K562 (cell line): Measurements from ENCODE around the gene ARHGAP31.

Experiments used
- EGR1 ChIP-seq: fragments of 450-650 bp; conservative IDR thresholded peaks from 2 replicates; pipeline ENCODE4 v1.6.1; 2017; ENCODE audit warnings: mild to moderate bottlenecking
- EZH2 ChIP-seq: IDR thresholded peaks from 2 replicates; pipeline ENCODE4 v1.6.1; 2012; ENCODE audit warnings: low read depth, mild to moderate bottlenecking, inconsistent platforms, low read length, borderline replicate concordance
- MYBL2 ChIP-seq, 2 experiments: fragments of 450-650 bp in 1 of 2; sonication (generic) in 1 of 2; formaldehyde crosslinking in 1 of 2; IDR thresholded peaks; 2 replicates each; pipeline versions ENCODE4 v1.6.1 to v1.8.1; 2017 to 2022; ENCODE audit warnings: borderline replicate concordance in 1 of 2, inconsistent platforms in 1 of 2, low read depth in 1 of 2, mild to moderate bottlenecking in 1 of 2, missing genetic modification reagents in 1 of 2, moderate library complexity in 1 of 2
- NR1H2 ChIP-seq: sonication (generic); formaldehyde crosslinking; IDR thresholded peaks from 2 replicates; pipeline ENCODE4 v1.4.0; 2020; ENCODE audit warnings: mild to moderate bottlenecking, missing genetic modification reagents
- NR3C1 ChIP-seq: sonication (generic); formaldehyde crosslinking; IDR thresholded peaks from 2 replicates; pipeline ENCODE4 v1.8.1; 2022; ENCODE audit warnings: missing genetic modification reagents
- POLR2A ChIP-seq: fragments of 450-650 bp; conservative IDR thresholded peaks from 2 replicates; pipeline ENCODE4 v1.6.1; 2016
- POLR2AphosphoS5 ChIP-seq: IDR thresholded peaks from 2 replicates; pipeline ENCODE4 v1.6.1; 2011; ENCODE audit warnings: mild to moderate bottlenecking, low read depth, low read length, moderate library complexity; ENCODE audit not compliant: control insufficient read depth, insufficient read depth
- PTBP1 ChIP-seq: fragments of 200-400 bp; formaldehyde crosslinking; IDR thresholded peaks from 2 replicates; pipeline ENCODE4 v1.6.1; 2017; ENCODE audit warnings: low read depth, low read length
- TRIM28 ChIP-seq: fragments of 450-650 bp; IDR thresholded peaks from 2 replicates; pipeline ENCODE4 v1.6.1; 2017
- ZBTB7A ChIP-seq: IDR thresholded peaks from 2 replicates; pipeline ENCODE4 v1.6.1; 2011; ENCODE audit warnings: low read depth, mild to moderate bottlenecking, low read length, moderate library complexity, borderline replicate concordance; ENCODE audit not compliant: control insufficient read depth
- ZNF224 ChIP-seq: sonication (generic); formaldehyde crosslinking; IDR thresholded peaks from 2 replicates; pipeline ENCODE4 v1.8.0; 2022; ENCODE audit warnings: mild to moderate bottlenecking, missing genetic modification reagents
- TF ChIP-seq, protein P1 (sequence below): fragments of 450-650 bp; formaldehyde crosslinking; IDR thresholded peaks from 2 replicates; pipeline ENCODE4 v1.4.0; 2020; ENCODE audit warnings: mild to moderate bottlenecking
- TF ChIP-seq, protein P2 (sequence below): fragments of 450-650 bp; formaldehyde crosslinking; IDR thresholded peaks from 2 replicates; pipeline ENCODE4 v1.4.0; 2020; ENCODE audit warnings: mild to moderate bottlenecking, moderate library complexity

DNA sequence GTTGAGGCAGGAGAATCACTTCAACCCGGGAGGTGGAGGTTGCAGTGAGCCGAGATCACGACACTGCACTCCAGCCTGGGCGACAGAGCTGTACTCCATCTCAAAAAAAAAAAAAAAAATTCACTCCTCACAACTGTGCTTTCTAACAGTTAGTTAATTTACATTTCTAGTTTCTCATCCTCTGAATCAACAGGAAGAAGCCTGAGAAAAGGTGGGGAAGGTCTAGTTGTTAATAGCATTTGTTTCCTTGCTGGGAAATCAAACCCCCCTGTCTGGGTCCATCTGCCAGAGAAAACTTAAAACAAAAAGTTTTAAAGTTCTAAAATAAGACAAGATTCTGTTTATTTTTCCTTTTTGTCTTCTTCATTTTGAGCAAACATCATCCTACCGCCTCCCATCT lies 106.9 kb downstream of the ARHGAP31 start:
- TF ChIP-seq NR3C1 (CRISPR knock-in tag) (no peak), POLR2AphosphoS5 (no peak), ZNF224 (CRISPR knock-in tag) (no peak), EZH2 (no peak), NR1H2 (CRISPR knock-in tag) (no peak), TRIM28 (no peak), MYBL2 (IDR thresholded peaks at IDR 0.05; ENCODE audit: low read depth) (no peak), MYBL2 (CRISPR knock-in tag; IDR thresholded peaks at IDR 0.05; ENCODE audit: borderline replicate concordance) (no peak), EGR1 (no peak), ZBTB7A (no peak), PTBP1 (no peak), POLR2A (no peak)
- TF ChIP-seq, protein P1, sequence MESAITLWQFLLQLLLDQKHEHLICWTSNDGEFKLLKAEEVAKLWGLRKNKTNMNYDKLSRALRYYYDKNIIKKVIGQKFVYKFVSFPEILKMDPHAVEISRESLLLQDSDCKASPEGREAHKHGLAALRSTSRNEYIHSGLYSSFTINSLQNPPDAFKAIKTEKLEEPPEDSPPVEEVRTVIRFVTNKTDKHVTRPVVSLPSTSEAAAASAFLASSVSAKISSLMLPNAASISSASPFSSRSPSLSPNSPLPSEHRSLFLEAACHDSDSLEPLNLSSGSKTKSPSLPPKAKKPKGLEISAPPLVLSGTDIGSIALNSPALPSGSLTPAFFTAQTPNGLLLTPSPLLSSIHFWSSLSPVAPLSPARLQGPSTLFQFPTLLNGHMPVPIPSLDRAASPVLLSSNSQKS = no peak
- TF ChIP-seq, protein P2, sequence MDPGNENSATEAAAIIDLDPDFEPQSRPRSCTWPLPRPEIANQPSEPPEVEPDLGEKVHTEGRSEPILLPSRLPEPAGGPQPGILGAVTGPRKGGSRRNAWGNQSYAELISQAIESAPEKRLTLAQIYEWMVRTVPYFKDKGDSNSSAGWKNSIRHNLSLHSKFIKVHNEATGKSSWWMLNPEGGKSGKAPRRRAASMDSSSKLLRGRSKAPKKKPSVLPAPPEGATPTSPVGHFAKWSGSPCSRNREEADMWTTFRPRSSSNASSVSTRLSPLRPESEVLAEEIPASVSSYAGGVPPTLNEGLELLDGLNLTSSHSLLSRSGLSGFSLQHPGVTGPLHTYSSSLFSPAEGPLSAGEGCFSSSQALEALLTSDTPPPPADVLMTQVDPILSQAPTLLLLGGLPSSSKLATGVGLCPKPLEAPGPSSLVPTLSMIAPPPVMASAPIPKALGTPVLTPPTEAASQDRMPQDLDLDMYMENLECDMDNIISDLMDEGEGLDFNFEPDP (CRISPR knock-in tag) = no peak
